HepG2 (cell line): ENCODE measurements around the gene SH3PXD2A. TPM values are rescaled to one million over a fixed set of nuclear protein-coding genes. Genes with fewer than 3 reads are reported as not detected.
A peak's percentile ranks its signal among the peaks of the same experiment; 100 is the strongest.

Experiments
- ATAC-seq: fragments of 200-7000 bp; cut with Tn5 transposase; 3 replicates; pipeline ENCODE4 v1.9.1; 2020; ENCODE audit warnings: mild to moderate bottlenecking, moderate library complexity
- BruUV-seq: library from RNA; stranded (reverse); fragments of 400-500 nt; replicated peaks from 2 replicates; lab custom pipeline; 2021; lab: Mats Ljungman, UMichigan
- CTCF ChIA-PET: fragments of 300-600 bp; formaldehyde crosslinking; extraction: SDS; loops from one replicate; lab custom pipeline; 2021; ENCODE audit warnings: low total read pairs, inconsistent platforms, low intra/inter-chr PET ratio; lab: Yijun Ruan, JAX
- POLR2A ChIA-PET: fragments of 350-600 bp; sonication (Branson Sonifier 250); formaldehyde crosslinking; loops from one replicate; lab custom pipeline; 2020; ENCODE audit warnings: antibody characterized with exemption, inconsistent platforms; lab: Yijun Ruan, JAX
- DNase-seq: peaks from one replicate; pipeline ENCODE4 v3.0.0-alpha.2; 2015; ENCODE audit warnings: low spot score
- FAIRE-seq: peaks from 3 replicates; lab custom pipeline; 2011; peaks lifted over from hg19 to GRCh38; lab: Jason Lieb, UNC
- H2AFZ ChIP-seq: one replicate; pipeline ENCODE4 v1.6.1; 2011; ENCODE audit warnings: low read length, inconsistent platforms
- H3K27ac ChIP-seq: fragments of 300-600 bp; 3 replicates; pipeline ENCODE4 v1.8.0; 2011; ENCODE audit warnings: mixed run types, mild to moderate bottlenecking, mixed read lengths, low read length, inconsistent platforms; ENCODE audit not compliant: insufficient read depth; ENCODE audit errors: extremely low read length
- H3K27me3 ChIP-seq, 2 experiments: fragments of 200-600 bp in 1 of 2; 2 replicates in 1 of 2; 3 replicates in 1 of 2; pipeline versions ENCODE4 v1.6.0 to v1.8.0; 2011; ENCODE audit warnings: low read length in 2 of 2, mild to moderate bottlenecking in 2 of 2, moderate library complexity in 2 of 2, inconsistent platforms in 1 of 2; ENCODE audit not compliant: insufficient read depth in 2 of 2, control insufficient read depth in 1 of 2
- H3K36me3 ChIP-seq, 2 experiments: fragments of 200-600 bp in 1 of 2; replicated peaks in 1 of 2; 2 replicates in 1 of 2; 3 replicates in 1 of 2; pipeline versions ENCODE4 v1.5.1 to v1.8.0; 2011; ENCODE audit warnings: low read length in 2 of 2, inconsistent platforms in 1 of 2; ENCODE audit not compliant: insufficient read depth in 2 of 2, control insufficient read depth in 1 of 2
- H3K4me1 ChIP-seq: 2 replicates; pipeline ENCODE4 v1.5.1; 2012; ENCODE audit warnings: low read length, inconsistent platforms; ENCODE audit not compliant: insufficient read depth
- H3K4me2 ChIP-seq: 2 replicates; pipeline ENCODE4 v1.6.0; 2011; ENCODE audit warnings: low read depth, low read length, inconsistent platforms
- H3K4me3 ChIP-seq, 3 experiments: fragments of 200-600 bp in 1 of 3; sonication (generic), shearing (Covaris generic) in 1 of 3; replicated peaks in 1 of 3; 2 replicates each; pipeline ENCODE4 v1.5.1; 2011 to 2016; ENCODE audit warnings: low read length in 3 of 3, inconsistent platforms in 2 of 3, low read depth in 2 of 3, mild to moderate bottlenecking in 2 of 3, control low read depth in 1 of 3, mixed read lengths in 1 of 3; ENCODE audit not compliant: insufficient read depth in 1 of 3
- H3K79me2 ChIP-seq: one replicate; pipeline ENCODE4 v1.6.1; 2011; ENCODE audit warnings: low read length, inconsistent platforms; ENCODE audit not compliant: insufficient read depth
- H3K9ac ChIP-seq: 2 replicates; pipeline ENCODE4 v1.6.0; 2011; ENCODE audit warnings: mild to moderate bottlenecking, low read depth, low read length, inconsistent platforms; ENCODE audit not compliant: insufficient read depth
- H3K9me3 ChIP-seq: 2 replicates; pipeline ENCODE4 v1.5.1; 2012; ENCODE audit warnings: mild to moderate bottlenecking, low read length
- H4K20me1 ChIP-seq: 2 replicates; pipeline ENCODE4 v1.6.0; 2011; ENCODE audit warnings: inconsistent platforms, mild to moderate bottlenecking, low read length, moderate library complexity; ENCODE audit not compliant: insufficient read depth
- AGO2 ChIP-seq: fragments of 200-400 bp; formaldehyde crosslinking; optimal IDR thresholded peaks from 2 replicates; pipeline ENCODE3; 2017; ENCODE audit warnings: mild to moderate bottlenecking, low read depth, low read length, moderate library complexity
- MED13 ChIP-seq: sonication (generic); formaldehyde crosslinking; IDR thresholded peaks from 2 replicates; pipeline ENCODE4 v1.5.0; 2020; ENCODE audit warnings: missing genetic modification reagents
- SNAI1 ChIP-seq: sonication (generic); formaldehyde crosslinking; IDR thresholded peaks from 2 replicates; pipeline ENCODE4 v1.5.0; 2020; ENCODE audit warnings: mild to moderate bottlenecking, missing genetic modification reagents, borderline replicate concordance
- ZNF33B ChIP-seq: sonication (generic); formaldehyde crosslinking; IDR thresholded peaks from 2 replicates; pipeline ENCODE4 v1.5.1; 2020; ENCODE audit warnings: mild to moderate bottlenecking, missing genetic modification reagents
- ZNF619 ChIP-seq: sonication (generic); formaldehyde crosslinking; IDR thresholded peaks from 2 replicates; pipeline ENCODE4 v1.4.0; 2020; ENCODE audit warnings: mild to moderate bottlenecking, missing genetic modification reagents
- WGBS: methylation state at CpG from one replicate; pipeline ENCODE4 v1.1.6; 2017; ENCODE audit warnings: low lambda C conversion rate; 5-methylcytosine and 5-hydroxymethylcytosine counted together
- in situ Hi-C: cut with HindIII; loops from 2 replicates; pipeline ENCODE4 v1.10.0; 2017; ENCODE audit warnings: low pct_unique_long_range_greater_than_20kb; ENCODE audit not compliant: extremely low pct_ligation_motif_present
- intact Hi-C: fragments of 100-400 bp; cut with micrococcal nuclease; formaldehyde crosslinking; loops from one replicate; pipeline ENCODE4 v1.10.0; 2022; ENCODE audit not compliant: unreplicated experiment
- polyA plus RNA-seq, 8 experiments: library from polyadenylated mRNA; depleted of rRNA in 3 of 8; stranded (reverse) in 7 of 8; unstranded in 1 of 8; fragments of >200 nt; fragmentation: Illumina TruSeq in 4 of 8; extraction: Trizol in 4 of 8; gene quantifications; 2 replicates each; pipeline versions ENCODE4 v1.2.1 to v1.2.3, GENCODE V29; 2011 to 2016; ENCODE audit warnings: low read depth in 4 of 8, missing spikeins in 1 of 8, mixed read lengths in 1 of 8; ENCODE audit not compliant: insufficient read depth in 1 of 8
- total RNA-seq, 5 experiments: library from RNA; depleted of rRNA; stranded (reverse); fragments of >200 nt; fragmentation: Illumina TruSeq; extraction: Trizol; gene quantifications; 2 replicates each; pipeline ENCODE4 v1.2.3, GENCODE V29; 2016; ENCODE audit warnings: low read depth in 1 of 5
- TF ChIP-seq, protein P1 (sequence below): sonication (generic); formaldehyde crosslinking; IDR thresholded peaks from 2 replicates; pipeline ENCODE4 v1.4.0; 2020; ENCODE audit warnings: mild to moderate bottlenecking, low read depth, missing genetic modification reagents

Gene SH3PXD2A
- total and polyA plus RNA-seq, 2 of the 13 experiments (the other 11 are each of a cell fraction or from before 2014, with no cell fraction given) = 11.1 to 11.3 TPM

- DNase-seq = no peak
- Histone ChIP-seq H3K27ac (no peak overlapping the region), H3K4me2 (no peak overlapping the region), H3K9ac (no peak overlapping the region), H4K20me1 (peaks cover 4% of the 10 kb centered on the region; the same call in 1 of the 2 replicates), H2AFZ (no peak overlapping the region), H3K9me3 (no peaks in the 10 kb centered on the region), H3K4me3 (no peak overlapping the region), H3K4me1 (no peaks in the 10 kb centered on the region)
- ChIA-PET POLR2A (no interaction called here), CTCF (no interaction called here)
- TF ChIP-seq ZNF619 (CRISPR knock-in tag) = no peak
- TF ChIP-seq ZNF33B = no peak
- TF ChIP-seq, protein P1, sequence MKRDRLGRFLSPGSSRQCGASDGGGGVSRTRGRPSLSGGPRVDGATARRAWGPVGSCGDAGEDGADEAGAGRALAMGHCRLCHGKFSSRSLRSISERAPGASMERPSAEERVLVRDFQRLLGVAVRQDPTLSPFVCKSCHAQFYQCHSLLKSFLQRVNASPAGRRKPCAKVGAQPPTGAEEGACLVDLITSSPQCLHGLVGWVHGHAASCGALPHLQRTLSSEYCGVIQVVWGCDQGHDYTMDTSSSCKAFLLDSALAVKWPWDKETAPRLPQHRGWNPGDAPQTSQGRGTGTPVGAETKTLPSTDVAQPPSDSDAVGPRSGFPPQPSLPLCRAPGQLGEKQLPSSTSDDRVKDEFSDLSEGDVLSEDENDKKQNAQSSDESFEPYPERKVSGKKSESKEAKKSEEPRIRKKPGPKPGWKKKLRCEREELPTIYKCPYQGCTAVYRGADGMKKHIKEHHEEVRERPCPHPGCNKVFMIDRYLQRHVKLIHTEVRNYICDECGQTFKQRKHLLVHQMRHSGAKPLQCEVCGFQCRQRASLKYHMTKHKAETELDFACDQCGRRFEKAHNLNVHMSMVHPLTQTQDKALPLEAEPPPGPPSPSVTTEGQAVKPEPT (CRISPR knock-in tag) = no peak
- TF ChIP-seq SNAI1 (CRISPR knock-in tag) = no peak
- no peak for TF ChIP-seq MED13 (CRISPR knock-in tag)
- TF ChIP-seq AGO2 = peak; percentile 58
- TF ChIP-seq, all 625 proteins: peak for 1
- no peak for FAIRE-seq
- WGBS = 91% methylated on average over 12 of the region's 17 CpGs
- BruUV-seq = no TSS peak
- intact Hi-C loops = no loop called here
- Histone ChIP-seq H3K36me3 (peaks cover 14 to 32% of the 10 kb centered on the region in 2 experiments; a peak in 4 of 5 replicates), H3K79me2 (no peaks in the 10 kb centered on the region), H3K27me3 (no peaks in the 10 kb centered on the region)
- in situ Hi-C loops = no loop called here
- no peak for ATAC-seq
Measured at GRCh38 chr10:103745341-103746247, 109.8 kb downstream of the SH3PXD2A start.
